Prostate gland (tissue), 2 donors: ENCODE data around the gene ST6GALNAC5.

Experiments
- CTCF ChIP-seq, 4 experiments: fragments of 200-600 bp in 2 of 4; fragments of 450-650 bp in 2 of 4; sonication (generic) in 2 of 4; IDR thresholded peaks; 1 replicate in 3 of 4; 2 replicates in 1 of 4; pipeline ENCODE4 v1.5.1; 2016 to 2019; ENCODE audit warnings: antibody characterized with exemption in 4 of 4, mild to moderate bottlenecking in 2 of 4, moderate library complexity in 2 of 4
- POLR2A ChIP-seq: fragments of 450-650 bp; IDR thresholded peaks from one replicate; pipeline ENCODE4 v1.6.1; 2016; ENCODE audit warnings: antibody characterized with exemption, mild to moderate bottlenecking

- TF ChIP-seq POLR2A (no peak), CTCF (IDR thresholded peaks at IDR 0.05) (no peak)
Measured at GRCh38 chr1:76871355-76871974, 4.2 kb downstream of the ST6GALNAC5 start.
